ENCODE measurements around the gene MAD1L1.

The MAD1L1 gene

DNA sequence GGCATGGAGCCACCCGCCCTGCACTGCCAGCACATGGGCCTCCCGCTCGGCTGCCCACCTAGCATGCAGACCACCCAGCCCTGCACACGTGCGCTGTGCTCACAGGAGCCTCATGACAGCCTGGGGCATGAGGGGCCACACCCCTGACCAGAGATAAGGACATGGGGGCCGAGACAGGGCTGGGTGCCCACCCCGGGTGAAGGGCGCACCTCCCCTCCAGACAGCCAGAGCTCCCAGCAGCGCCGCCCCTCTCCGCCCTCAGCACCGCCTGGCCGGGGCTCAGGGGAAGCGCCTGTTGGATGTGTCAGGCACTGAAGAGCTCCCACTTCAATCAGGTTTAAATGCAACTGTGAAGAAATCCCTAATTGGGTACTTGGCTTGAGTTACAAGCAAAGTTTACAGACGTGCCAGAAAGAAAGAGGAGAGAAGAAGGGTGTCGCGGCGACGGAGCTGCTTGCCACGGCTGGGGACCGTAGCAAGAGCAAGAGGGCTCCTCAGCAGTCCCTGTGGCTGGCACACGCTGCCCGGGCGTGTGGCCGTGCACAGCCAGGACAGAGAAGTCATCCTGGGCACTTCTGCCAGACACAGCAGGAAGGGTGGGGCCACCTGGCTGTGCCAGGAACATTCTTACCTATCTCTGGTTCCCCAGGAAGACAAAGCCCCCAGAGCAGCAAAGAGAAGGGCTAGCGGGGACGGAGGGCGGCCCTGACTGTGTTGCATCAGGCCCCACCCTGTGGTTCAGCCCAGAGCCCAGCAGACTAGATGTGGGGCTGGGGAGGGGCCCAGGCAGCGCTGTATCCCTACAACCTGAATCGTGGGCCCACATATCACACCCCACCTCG lies 315.3 kb downstream of the MAD1L1 start:
- no peak for DNase-seq

DNA sequence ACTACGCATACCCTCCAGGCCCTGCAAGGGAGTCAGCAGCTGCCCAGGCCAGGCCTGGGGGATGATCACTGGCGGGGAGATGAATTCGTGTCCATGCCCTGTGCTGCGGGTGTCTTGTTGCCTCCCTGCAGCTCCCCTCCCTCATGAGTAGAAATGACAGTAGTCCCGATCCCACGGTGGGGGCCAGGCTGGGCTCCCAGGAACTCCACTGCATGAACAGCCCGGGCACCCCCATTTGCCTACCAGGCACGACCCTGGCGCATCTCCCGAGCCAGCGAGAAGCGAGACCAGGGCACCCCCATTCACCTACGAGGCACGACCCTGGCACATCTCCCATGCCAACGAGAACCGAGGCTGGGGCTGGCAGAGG lies 316.2 kb downstream of the MAD1L1 start:
- no peak for DNase-seq

DNA sequence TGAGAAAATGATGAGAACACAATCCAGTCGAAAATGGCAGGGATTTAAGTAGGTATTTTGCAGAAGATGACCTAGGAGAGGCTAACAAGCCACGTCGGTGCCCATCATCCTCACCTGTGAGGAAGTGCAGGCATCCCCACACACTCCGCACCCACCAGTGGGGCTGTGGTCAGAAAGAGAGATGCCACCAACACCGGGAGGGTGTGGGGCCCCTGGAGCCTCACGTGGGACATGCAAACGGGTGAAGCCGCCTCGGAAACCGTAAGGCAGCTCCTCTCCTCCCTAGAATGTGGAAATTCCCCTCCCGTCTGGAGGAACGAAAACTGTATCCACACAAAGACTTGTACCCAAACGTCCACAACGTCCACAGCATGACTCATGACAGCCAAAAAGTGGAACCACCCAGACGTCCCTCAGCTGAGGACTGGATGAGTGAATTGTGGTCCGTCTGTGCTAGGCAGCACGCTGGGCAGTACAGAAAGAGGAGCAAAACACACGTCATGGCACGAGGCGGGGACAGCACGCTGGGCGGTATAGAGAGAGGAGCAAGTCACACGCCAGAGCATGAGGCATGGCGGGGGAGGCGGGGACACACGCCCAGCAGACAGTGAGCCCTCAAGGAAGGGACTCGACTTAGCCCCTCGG lies 316.7 kb downstream of the MAD1L1 start:
- DNase-seq: no peak

DNA sequence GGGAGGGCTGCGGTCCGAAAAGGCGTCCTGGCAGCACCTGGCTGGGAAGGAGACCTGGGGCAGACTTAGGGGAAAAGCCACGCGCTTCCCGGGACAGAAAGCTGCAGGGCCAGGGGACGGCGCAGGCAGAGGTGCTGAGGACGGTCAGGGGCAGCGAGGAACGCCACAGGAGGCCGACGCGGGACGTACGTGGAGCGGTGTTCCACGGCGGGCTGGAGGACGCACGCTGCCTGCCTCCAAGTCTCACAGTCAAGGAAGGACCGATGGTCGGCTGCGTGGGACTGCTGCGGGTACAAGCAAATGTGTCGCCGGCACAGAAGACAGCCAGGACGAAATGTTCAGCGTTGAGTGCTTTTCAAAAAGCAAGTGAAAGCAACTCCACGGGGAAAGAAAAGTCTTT lies 317.4 kb downstream of the MAD1L1 start:
- DNase-seq: no peak

DNA sequence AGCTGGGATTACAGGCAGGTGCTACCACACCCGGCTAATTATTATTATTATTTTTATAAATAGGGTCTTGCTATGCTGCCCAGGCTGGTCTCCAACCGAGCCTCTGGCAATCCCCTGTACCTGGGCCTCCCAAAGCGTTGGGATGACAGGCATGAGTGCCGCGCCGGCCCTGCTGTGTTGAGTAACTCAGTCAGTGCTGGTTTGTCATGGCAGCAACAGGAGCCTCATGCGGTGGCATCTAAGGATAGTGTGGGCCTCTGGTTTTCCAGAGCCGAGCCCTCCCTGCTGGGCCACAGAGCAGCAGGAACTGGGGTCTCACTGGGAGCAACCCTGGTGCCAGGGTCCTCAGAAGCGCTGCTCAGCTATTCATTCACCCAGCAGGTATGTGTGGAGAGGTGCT lies 318.0 kb downstream of the MAD1L1 start:
- no peak for DNase-seq

DNA sequence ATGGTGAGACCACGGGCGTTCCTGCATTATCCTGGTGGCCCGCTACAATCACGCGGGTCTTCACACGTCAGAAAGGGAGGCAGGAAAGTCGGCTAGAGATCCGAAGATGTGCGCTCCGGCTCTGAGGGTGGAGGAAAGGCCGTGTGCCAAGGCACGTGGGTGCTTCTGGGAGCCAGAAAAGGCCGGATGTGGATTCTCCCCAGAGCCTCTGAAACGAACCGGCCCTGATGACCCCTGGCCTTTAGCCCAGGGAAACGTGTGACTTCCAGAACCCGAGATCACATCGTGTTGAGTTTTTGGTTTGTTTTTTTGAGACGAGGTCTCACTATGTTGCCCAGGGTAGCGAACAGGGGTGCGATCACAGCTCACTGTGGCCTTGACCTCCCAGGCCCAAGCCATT lies 318.4 kb downstream of the MAD1L1 start:
- DNase-seq: no peak

DNA sequence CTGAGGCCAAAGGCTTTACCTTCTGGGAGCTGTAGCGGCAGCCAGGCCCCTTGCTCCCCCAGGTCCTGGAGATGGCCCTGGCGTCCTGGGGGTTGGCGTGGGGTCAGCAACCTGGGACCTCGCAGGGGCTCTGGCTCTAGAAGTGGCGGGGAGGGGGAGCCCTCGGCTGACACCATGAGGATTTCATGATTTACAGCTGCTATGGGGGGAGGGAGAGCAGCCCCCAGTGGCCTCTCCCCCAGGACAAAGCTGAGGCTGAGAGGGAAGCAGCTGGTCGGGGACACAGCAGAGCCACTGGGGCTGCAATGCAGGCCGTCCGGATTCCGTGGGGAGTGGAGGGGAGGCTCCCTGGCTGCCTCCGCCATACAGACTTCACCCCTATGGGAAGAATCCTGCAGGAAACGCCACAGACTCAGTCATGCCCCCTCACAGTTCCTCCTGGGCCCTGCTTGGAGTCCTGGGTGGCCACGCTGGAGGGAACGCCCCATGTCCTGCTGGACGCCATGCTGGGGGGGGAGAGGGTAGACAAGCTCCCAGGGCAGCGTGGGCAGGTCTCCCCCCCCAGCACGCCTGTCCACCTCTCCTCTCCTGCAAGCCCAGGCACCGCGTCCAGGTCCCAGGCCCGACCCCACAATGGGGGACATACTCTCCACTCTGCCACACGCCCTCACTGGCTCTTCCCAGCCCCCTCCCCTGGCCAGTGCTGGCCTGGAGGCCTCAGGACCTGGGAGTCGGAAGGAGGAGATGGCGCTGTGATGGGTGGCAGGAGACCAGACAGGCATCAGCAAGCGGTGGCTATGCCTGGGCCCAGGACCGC lies 319.1 kb downstream of the MAD1L1 start:
- no peak for DNase-seq

DNA sequence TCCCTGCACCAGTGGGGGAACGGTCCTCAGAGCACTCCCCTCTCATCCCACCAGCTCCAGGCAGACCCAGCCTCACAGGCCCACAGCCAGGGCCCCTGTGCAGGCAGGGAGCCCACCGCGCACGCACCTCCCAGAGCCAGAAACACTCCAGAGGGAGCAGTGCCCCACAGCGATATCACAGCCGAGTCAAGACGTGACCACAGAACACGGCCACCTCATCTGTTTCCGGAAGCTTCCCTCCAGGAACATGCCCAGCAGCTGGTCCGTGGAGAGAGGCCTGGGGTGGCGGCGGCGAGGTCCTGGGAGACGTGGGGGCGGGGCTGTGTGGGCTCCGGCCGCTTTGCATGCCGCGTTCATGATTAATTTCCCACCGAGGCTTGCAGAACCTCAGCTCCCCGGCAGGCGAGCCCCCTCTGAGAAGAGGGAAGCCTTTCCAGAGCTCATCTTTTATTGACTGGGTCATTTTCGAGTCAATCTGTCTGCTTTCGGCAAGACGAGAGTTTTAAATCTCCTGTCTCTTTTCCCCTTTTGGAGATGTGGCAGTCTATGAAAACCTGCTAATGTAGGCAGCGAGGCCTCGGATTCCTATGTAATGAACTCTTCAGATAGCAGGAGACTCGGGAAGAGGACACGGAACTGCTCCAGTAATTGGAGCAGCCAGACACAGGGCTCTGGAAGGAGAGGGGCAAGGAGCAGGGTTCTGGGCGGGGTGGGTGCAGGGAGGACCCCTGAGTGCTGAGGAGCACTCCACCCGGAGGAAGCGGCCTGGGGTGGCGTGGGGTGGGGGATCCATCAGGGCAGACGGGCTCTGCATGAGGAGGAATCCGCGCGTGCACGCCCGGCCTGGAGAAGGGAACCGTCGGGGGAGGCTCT lies 319.9 kb downstream of the MAD1L1 start:
- DNase-seq: no peak

DNA sequence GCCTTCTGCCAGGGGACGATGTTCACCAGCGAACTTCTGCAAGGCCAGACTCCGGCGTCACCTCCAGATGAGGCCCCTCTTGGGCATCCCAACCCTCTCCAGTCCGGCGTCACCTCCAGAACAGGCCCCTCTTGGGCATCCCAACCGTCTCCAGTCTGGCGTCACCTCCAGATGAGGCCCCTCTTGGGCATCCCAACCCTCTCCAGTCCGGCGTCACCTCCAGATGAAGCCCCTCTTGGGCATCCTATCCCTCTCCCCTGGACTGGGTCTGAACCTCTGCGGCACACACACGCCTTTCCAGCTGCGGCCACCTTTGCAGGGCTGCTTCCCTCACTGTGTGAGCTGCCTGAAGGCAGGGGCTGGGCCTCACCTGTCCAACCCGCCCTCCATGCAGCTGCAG lies 321.2 kb downstream of the MAD1L1 start:
- no peak for DNase-seq

DNA sequence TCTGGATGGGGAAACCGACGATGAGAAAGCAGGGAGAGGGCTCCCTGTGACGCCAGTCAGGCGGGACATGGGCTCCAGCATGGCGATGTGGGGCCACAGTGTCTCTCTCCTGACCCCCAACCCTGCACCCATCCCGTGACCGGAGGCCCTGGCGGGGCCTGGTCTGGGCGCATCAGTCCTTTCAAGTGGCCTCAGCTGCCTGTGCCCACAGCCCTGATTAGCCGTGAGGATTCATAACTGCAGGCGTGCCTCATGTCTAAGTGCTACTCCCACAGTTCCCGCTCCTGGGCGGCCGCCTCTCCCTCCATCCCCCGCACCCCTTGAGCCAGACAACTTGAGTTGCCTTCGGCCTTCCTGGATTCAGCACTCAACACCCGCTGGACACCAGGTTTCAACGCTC lies 321.9 kb downstream of the MAD1L1 start:
- DNase-seq: no peak

DNA sequence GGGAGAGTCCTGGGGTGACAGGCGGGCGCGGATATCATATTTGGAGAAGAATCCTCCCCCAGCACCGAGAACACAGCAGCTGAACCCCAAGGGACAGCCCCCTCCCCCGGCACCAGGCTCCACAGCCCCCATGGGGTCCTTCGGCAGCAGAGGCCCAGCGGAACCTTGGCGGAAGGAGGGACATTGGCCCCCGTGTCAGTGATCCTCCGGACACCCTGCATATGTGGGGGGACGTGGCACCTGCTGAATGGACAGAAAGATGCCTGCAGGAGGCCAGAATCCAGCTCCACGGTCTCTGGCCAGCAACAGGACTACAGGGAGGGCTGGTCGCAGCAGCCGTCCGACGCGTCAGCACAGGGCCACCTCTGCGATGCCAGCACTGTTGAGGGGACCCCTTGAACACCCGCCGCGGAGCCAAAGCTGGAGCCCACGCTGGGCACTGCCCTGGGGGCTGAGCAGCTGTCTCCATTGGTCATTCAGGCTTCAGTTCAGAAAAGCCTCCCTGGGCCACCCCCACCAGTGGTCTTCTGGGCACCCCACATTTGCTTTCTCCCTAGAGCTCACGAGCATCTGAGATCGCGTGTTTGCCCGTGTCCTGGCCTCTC lies 322.6 kb downstream of the MAD1L1 start:
- DNase-seq: no peak

DNA sequence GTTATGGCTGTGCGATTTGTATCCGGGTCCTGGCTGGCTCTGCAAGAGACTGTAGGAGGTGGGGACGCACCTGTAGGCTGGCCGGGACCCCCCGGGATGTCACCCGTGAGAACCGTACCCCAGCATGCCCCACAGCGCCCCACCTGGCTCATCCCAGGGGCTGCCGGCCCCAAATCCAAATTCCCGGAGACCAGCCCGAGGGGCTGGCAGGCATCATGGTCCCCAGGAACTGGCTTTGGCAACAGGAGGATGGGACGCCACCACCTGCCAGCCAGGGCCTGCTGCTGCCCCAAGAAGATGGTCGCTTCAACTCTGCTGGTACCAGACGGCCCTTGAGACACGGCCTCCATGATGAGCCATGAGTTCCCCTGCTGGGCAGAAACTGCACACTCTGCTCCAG lies 323.3 kb downstream of the MAD1L1 start:
- no peak for DNase-seq

DNA sequence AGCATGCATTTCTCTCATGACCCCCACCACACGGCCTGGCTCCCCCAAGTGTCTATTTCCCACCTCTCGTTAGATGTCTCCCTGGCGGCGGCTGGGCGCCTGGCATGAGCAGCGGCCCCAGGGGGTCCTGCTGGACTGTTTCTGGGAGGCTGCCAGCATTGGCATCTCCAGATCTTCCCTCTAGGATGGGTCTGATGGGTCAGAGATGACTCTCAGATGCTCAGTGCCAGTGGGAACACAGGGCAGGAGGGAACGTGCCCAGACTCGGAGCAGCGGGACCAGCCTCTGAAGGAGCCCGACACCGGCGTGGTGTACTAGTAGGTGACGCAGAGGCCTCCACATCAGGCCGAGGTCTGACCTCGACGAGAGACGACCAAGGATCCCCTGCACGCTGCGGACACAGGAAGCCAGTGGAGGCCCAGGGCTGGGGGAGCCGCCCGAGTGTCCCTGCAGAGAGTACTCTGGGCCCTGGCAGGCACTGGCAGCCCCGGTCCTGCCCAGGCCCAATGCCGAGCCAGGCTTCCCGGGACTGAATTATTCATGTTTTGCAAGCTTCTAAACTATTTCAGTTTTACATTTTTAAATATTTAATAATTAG lies 323.8 kb downstream of the MAD1L1 start:
- DNase-seq: no peak

DNA sequence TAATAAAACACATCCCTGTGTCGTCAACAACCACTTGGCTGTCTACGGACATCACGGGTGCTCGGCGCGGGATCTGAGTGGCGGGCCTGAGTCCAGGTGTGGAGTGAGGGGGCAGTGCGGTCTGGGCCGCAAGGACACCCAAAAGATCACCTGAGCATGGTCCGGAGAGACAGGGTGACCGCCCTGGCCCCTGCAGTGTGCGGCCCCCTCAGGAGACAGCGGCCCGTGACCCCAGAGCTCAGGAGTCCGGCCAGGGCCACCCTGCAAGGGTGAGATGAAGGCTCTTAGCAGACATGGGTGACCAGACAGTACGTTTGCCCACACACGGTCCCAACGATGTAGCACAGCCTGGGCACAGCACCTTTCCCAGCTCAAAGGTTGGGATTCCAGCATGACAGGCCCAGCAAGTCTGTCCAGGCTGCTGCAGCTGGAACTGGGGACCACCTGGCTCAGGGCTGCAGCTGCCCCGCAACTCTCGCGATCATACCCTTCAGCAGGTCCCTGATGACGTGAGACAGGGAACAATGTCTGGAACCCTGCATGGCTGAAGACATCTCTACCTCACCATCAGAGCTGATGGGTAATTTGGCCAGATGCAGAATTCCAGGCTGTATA lies 324.9 kb downstream of the MAD1L1 start:
- no peak for DNase-seq

DNA sequence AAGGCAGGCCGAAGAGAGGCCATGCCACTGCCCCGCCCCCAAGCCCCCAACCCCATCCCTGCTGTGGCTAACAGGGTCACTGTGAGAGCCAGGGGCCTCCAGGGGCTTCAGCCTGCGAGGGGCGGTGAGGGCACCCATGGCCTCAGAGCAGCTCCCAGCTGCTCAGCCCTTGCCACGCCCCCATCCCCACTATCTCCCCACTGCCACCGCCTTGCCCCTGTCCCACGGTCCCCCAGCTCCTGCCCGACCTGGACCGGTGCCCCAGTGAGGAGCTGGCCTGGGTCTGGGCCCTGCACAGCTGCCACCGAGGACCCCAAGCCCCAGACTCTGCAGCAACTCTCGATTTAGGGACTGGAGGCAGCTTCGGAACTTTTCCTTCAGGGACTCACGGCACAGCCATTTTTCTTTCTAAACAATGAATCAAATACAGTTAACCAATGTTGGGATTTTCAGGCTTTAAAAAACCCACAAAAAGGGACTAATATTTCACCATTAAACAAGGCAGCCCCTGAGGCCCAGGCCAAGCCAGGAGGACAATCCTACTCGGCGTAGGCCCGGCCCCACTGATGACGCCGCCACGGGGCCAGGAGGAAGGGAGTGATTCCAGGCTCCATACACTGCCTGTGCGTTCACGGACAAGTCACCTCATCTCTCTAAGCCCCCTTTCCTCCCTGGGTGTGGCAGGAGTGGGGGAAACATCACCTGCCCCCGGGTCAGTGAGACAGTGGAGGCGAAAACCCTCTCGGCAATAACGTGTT lies 325.6 kb downstream of the MAD1L1 start:
- DNase-seq: no peak

DNA sequence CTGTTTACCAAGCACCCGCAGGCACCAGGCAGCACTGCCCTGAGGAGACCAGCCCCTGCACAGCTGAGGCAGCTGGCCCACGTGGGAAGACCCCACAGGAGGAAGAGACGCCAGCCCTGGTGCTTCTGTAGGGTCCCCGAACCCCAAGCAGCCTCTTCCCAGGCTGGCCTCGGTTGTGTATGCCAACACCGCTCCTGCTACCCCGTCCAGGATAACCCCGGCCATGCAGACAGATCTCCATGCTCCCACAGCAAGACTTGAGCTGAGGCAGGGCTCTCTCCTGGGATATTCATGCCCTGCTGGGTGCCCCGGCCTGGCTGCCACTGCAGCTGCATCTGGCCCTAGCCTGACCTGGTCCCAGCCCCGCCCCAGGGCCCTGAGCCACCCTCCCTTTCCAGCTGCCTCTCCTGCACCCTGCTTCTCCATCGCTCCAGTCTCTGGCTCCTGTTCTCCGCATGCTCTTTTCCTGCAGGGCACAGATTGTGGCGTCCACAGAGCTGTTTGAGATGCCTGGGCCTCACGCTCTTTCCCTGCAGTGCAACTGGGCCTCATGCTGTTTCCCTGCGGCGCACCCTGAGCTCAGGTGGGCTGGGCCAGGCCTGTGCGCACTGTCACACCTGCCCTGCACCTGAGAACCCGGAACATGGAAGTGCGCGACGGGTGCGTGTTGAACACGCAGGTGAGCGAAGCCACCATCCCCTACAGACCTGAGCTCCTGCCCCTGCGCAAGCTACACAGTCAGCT lies 326.5 kb downstream of the MAD1L1 start:
- DNase-seq: no peak

DNA sequence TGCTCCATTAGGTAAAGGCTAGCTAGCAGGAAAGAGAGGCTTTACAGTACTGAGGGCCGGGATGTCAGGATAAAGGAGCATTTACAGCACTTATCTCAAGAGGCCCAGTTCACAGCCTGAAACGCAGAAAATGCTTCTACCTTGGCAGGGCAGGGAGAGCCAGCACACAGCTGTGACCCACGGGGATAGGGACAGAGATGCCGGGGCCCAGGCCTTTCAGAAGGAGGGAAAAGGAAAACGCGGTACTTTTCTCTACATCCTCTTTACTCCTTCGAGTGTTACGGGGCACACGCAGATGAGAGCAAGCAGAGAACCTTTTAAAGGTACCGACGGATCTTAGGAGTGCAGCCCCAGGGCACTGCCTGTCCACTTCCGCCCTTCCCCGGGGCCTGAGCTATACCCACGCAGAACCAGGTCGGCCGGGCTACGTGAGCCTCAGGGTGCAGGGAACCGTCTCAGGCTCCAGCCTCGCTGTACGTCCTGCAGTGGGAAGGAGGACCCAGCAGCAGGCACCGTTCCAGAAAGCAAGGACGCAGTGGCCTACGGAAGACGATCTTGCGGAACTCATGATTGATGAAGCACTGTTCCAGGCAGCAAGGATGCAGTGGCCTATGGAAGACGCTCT lies 330.4 kb downstream of the MAD1L1 start:
- no peak for DNase-seq

DNA sequence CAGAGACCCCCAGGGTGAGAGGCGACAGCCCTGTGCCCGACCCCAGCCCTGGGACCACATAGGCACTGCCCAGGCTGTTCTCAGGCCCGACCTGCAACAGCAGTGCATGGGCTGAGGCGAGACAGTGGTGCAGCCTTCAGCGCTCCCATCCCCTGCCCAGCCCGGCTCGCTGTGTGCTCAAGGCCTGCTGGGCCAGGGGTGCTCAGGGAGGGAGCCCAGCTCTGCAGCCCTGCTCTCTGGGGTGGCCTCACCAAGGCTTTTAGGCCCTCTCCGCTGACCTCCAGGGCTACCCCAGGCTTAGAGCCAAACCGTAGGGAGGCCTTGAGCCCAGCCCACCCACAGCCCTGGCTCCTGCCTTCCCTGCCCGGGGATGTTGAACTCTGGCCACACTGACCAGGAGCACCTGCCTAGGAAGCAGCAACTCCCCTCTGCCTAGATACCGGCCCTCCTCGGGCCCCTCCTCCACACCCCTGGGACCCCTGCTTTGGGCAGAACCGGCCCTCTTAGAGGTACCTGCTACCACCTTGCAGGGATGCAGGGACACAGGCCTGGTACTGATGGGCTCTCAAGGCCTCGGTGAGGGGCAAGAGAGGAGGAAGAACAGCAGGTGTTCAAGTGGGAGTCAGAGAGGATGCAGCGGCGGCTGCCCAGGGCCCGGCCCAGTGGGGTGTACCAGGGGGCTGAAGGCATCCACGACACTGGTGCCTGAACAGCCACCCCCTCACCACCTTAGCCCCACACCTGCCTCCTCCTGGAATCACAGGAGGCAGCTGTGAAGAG lies 331.1 kb downstream of the MAD1L1 start:
- no peak for DNase-seq

DNA sequence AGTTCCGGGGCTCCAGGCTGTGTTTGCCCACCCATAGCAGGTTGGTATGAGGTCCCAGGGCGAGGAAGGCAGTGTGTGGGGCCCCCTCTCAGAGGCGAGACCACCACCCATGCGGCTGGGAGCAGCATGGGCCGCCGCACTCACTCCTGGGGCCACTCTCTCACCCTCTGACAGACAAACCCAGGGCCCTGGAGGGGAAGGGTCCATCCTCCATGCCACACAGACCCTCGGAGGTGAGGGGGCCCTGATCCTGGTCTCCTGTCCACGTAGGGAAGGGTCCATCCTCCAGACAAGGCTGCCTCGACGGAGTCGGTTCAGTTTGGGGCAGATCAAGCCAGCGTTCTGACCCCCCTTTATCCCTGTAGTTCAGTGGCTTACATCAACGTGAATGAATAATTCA lies 331.9 kb downstream of the MAD1L1 start:
- DNase-seq: no peak
